ENCODE measurements around the gene CELF4. TPM values are rescaled to one million over a fixed set of nuclear protein-coding genes. Genes with fewer than 3 reads are reported as not detected.

The CELF4 gene
- total and polyA plus RNA-seq, 10 donors: 0.46 to 3.5 (median 0.78) TPM

DNA sequence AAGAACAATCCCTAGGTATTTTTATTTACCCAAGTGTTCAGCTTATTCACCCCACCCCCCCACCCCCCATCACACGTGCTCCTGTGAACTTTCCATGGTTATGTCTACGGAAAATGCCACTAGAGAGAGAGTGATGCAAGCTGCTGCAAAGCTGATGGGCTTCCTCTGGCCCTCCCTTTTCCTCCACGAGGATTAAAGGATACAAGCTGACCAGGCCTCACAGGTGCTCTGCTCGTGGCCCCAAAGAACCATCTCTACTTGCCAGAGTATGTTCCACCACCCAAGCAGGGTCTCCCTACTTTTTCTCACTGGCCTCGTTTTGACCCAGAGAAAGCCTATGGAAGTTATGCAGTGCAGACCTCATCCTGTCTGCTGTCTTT, 342.6 kb downstream of the CELF4 start:
- DNase-seq: no peak
- intact Hi-C loops (cut with DNase I; ENCODE audit: low total_unique reads): no loop called here
- no peak overlapping the region for H3K4me3 ChIP-seq
- TF ChIP-seq POLR2A (IDR thresholded peaks at IDR 0.05) (no peak), POLR2AphosphoS5 (IDR thresholded peaks at IDR 0.05) (no peak)
- TF ChIP-seq, protein P1, sequence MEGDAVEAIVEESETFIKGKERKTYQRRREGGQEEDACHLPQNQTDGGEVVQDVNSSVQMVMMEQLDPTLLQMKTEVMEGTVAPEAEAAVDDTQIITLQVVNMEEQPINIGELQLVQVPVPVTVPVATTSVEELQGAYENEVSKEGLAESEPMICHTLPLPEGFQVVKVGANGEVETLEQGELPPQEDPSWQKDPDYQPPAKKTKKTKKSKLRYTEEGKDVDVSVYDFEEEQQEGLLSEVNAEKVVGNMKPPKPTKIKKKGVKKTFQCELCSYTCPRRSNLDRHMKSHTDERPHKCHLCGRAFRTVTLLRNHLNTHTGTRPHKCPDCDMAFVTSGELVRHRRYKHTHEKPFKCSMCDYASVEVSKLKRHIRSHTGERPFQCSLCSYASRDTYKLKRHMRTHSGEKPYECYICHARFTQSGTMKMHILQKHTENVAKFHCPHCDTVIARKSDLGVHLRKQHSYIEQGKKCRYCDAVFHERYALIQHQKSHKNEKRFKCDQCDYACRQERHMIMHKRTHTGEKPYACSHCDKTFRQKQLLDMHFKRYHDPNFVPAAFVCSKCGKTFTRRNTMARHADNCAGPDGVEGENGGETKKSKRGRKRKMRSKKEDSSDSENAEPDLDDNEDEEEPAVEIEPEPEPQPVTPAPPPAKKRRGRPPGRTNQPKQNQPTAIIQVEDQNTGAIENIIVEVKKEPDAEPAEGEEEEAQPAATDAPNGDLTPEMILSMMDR (IDR thresholded peaks at IDR 0.05 in 8 of 11, conservative IDR thresholded peaks at IDR 0.05 in 3 of 11): no peak
- peaks cover 0 to 9% (median 0%) of the 10 kb centered on the region in 8 donors for H3K9me3 ChIP-seq
- no peak overlapping the region for H3K27ac ChIP-seq
- WGBS, 5 donors: 53 to 84% (median 77%) methylated on average over 5 of the region's 5 CpGs
- no peaks in the 10 kb centered on the region for H3K27me3 ChIP-seq (replicated peaks in 1 of 7)
- H3K4me1 ChIP-seq: no peaks in the 10 kb centered on the region
- H3K36me3 ChIP-seq: peaks cover 0 to 15% (median 0%) of the 10 kb centered on the region in 6 donors

DNA sequence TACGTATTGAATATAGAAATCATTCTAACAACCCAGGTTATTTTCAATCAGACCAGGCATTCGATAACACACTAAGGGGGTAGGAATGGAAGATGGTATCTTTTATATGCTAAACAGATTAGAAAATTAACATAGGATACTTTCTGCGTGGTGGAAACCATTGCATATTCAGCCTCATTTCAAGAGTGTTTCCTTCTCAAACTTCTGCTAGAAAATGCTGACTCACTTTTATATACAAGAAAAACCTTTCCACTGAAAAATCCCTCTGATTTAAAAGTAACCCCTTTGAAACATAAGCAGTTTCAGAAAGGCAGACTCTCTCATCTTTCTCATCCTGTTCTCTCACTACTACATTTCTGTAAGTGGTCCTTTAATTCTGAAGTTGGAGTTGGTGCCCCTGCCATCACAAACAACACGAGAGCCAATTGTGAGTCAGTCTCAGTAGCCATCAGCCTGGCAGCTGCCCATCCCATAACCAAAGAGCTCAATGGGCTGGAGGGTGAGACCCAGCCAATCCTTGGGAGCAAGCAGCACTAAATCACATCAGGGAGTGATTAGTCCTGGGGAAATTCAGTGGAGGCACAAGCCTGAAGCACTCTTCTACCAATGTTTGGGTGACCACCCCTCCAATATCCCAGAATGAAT, 343.1 kb downstream of the CELF4 start:
- Histone ChIP-seq H3K27me3 (replicated peaks in 1 of 7) (no peaks in the 10 kb centered on the region), H3K36me3 (peaks cover 0 to 15% (median 0%) of the 10 kb centered on the region in 6 donors), H3K9me3 (peaks cover 0 to 9% (median 0%) of the 10 kb centered on the region in 8 donors), H3K4me3 (no peak overlapping the region), H3K27ac (no peak overlapping the region), H3K4me1 (no peaks in the 10 kb centered on the region)
- no peak for DNase-seq
- intact Hi-C loops (cut with DNase I; ENCODE audit: low total_unique reads): no loop called here
- WGBS, 5 donors: 80 to 90% (median 83%) methylated on average over 4 of the region's 4 CpGs
- TF ChIP-seq POLR2AphosphoS5 (IDR thresholded peaks at IDR 0.05) (no peak), POLR2A (IDR thresholded peaks at IDR 0.05) (no peak)
- TF ChIP-seq, protein P1 (IDR thresholded peaks at IDR 0.05 in 8 of 11, conservative IDR thresholded peaks at IDR 0.05 in 3 of 11): no peak

DNA sequence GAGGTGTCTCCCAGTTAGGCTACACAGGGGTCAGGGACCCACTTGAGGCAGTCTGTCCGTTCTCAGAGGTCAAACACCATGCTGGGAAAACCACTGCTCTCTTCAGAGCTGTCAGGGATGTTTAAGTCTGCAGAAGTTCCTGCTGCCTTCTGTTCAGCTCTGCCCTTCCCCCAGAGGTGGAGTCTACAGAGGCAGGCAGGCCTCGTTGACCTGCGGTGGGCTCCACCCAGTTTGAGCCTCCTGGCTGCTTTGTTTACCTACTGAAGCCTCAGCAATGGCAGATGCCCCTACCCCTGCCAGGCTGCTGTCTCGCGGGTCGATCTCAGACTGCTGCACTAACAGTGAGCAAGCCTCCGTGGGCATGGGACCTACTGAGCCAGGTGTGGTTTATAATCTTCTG, 346.3 kb downstream of the CELF4 start:
- Histone ChIP-seq H3K36me3 (peaks cover 0 to 15% (median 0%) of the 10 kb centered on the region in 6 donors), H3K27ac (no peak overlapping the region), H3K4me1 (no peaks in the 10 kb centered on the region), H3K27me3 (replicated peaks in 1 of 7) (no peaks in the 10 kb centered on the region), H3K4me3 (no peak overlapping the region), H3K9me3 (peaks cover 0 to 14% (median 3%) of the 10 kb centered on the region in 8 donors)
- 78 to 94% (median 83%) methylated on average over 5 to 7 of the region's 7 CpGs for WGBS, 5 donors
- DNase-seq: peak; percentile 58
- no peak for TF ChIP-seq POLR2AphosphoS5 (IDR thresholded peaks at IDR 0.05)
- TF ChIP-seq, protein P1 (IDR thresholded peaks at IDR 0.05 in 8 of 11, conservative IDR thresholded peaks at IDR 0.05 in 3 of 11): no peak
- TF ChIP-seq POLR2A (IDR thresholded peaks at IDR 0.05): no peak
- intact Hi-C loops (cut with DNase I; ENCODE audit: low total_unique reads): no loop called here

DNA sequence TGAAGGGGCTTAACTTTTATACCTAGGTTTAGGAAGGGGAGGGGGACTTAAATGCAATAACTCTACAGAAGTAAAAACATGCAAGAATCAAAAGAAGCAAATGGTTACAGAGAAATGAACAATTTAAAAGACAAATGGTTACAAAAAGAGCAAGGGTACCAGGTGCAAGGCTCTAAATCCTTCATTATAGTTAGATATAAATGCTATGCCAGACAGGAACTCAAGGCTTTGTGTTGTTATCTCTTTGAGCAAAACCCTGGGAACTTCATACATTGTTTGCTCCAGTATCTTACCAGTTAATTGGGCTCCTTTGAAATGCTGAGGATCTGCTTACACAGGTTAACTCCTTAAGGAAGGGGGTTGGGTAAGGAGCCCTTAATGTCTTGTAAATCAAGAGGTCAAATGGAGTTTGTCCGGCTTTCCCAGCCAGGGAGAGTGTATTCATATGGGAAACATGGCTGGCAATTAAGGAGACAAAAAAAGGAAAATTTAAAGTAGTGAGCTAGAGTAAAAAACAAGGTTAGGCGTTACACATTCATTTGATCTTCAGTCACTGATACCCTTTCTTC, 347.5 kb downstream of the CELF4 start:
- H3K9me3 ChIP-seq: peaks cover 0 to 22% (median 14%) of the 10 kb centered on the region in 8 donors
- intact Hi-C loops (cut with DNase I; ENCODE audit: low total_unique reads): no loop called here
- peaks cover 0 to 11% (median 0%) of the 10 kb centered on the region in 6 donors for H3K36me3 ChIP-seq
- no peaks in the 10 kb centered on the region for H3K4me1 ChIP-seq
- TF ChIP-seq POLR2A (IDR thresholded peaks at IDR 0.05) (no peak), POLR2AphosphoS5 (IDR thresholded peaks at IDR 0.05) (no peak)
- TF ChIP-seq, protein P1 (IDR thresholded peaks at IDR 0.05 in 8 of 11, conservative IDR thresholded peaks at IDR 0.05 in 3 of 11): no peak
- no peak overlapping the region for H3K27ac ChIP-seq
- no peaks in the 10 kb centered on the region for H3K27me3 ChIP-seq (replicated peaks in 1 of 7)
- DNase-seq: no peak
- no peak overlapping the region for H3K4me3 ChIP-seq
- WGBS, 5 donors: 69 to 82% (median 73%) methylated on average over 2 of the region's 2 CpGs

Measured in spleen (tissue), 11 donors.